HEK293 (cell line): Measurements from ENCODE around the gene ANTKMT.

Experiments
- EGR2 ChIP-seq: fragments of 450-650 bp; formaldehyde crosslinking; IDR thresholded peaks from 2 replicates; pipeline ENCODE4 v1.5.1; 2016; ENCODE audit warnings: low read depth, missing biosample characterization, missing genetic modification characterization
- KLF1 ChIP-seq: fragments of 450-650 bp; formaldehyde crosslinking; IDR thresholded peaks from 2 replicates; pipeline ENCODE4 v1.5.1; 2016; ENCODE audit warnings: missing biosample characterization, missing genetic modification characterization
- SP3 ChIP-seq: fragments of 450-650 bp; formaldehyde crosslinking; IDR thresholded peaks from 2 replicates; pipeline ENCODE4 v1.5.1; 2016; ENCODE audit warnings: missing biosample characterization, missing genetic modification characterization
- SP7 ChIP-seq: fragments of 450-650 bp; formaldehyde crosslinking; IDR thresholded peaks from 2 replicates; pipeline ENCODE4 v1.5.1; 2016; ENCODE audit warnings: missing biosample characterization, missing genetic modification characterization
- YY2 ChIP-seq: fragments of 450-650 bp; formaldehyde crosslinking; IDR thresholded peaks from 2 replicates; pipeline ENCODE4 v1.5.1; 2016; ENCODE audit warnings: missing biosample characterization, missing genetic modification characterization
- ZNF10 ChIP-seq: fragments of 450-650 bp; formaldehyde crosslinking; IDR thresholded peaks from 2 replicates; pipeline ENCODE4 v1.5.1; 2017; ENCODE audit warnings: missing biosample characterization, missing genetic modification characterization
- ZNF133 ChIP-seq: fragments of 450-650 bp; formaldehyde crosslinking; IDR thresholded peaks from 2 replicates; pipeline ENCODE4 v1.5.1; 2016; ENCODE audit warnings: missing biosample characterization, missing genetic modification characterization
- ZNF155 ChIP-seq: fragments of 450-650 bp; formaldehyde crosslinking; IDR thresholded peaks from 2 replicates; pipeline ENCODE4 v1.5.1; 2016; ENCODE audit warnings: missing biosample characterization, missing genetic modification characterization
- ZNF184 ChIP-seq: fragments of 450-650 bp; IDR thresholded peaks from 2 replicates; pipeline ENCODE4 v1.5.1; 2018; ENCODE audit warnings: missing biosample characterization, mild to moderate bottlenecking, missing genetic modification characterization
- ZNF19 ChIP-seq: fragments of 450-650 bp; formaldehyde crosslinking; IDR thresholded peaks from 2 replicates; pipeline ENCODE4; 2016; ENCODE audit warnings: missing biosample characterization, missing genetic modification characterization, low read depth
- ZNF514 ChIP-seq: fragments of 450-650 bp; formaldehyde crosslinking; IDR thresholded peaks from 2 replicates; pipeline ENCODE4 v1.5.1; 2016; ENCODE audit warnings: missing biosample characterization, missing genetic modification characterization
- ZNF521 ChIP-seq: fragments of 450-650 bp; formaldehyde crosslinking; IDR thresholded peaks from 2 replicates; pipeline ENCODE4 v1.5.1; 2017; ENCODE audit warnings: missing biosample characterization, mild to moderate bottlenecking, missing genetic modification characterization
- ZNF548 ChIP-seq: fragments of 450-650 bp; formaldehyde crosslinking; IDR thresholded peaks from 2 replicates; pipeline ENCODE4 v1.5.1; 2016; ENCODE audit warnings: missing biosample characterization, missing genetic modification characterization
- ZNF610 ChIP-seq: fragments of 450-650 bp; formaldehyde crosslinking; IDR thresholded peaks from 2 replicates; pipeline ENCODE4 v1.5.1; 2016; ENCODE audit warnings: missing biosample characterization, missing genetic modification characterization, borderline replicate concordance
- ZNF623 ChIP-seq: fragments of 450-650 bp; formaldehyde crosslinking; IDR thresholded peaks from 2 replicates; pipeline ENCODE4 v1.5.1; 2016; ENCODE audit warnings: missing biosample characterization, missing genetic modification characterization
- ZNF624 ChIP-seq: fragments of 450-650 bp; formaldehyde crosslinking; IDR thresholded peaks from 2 replicates; pipeline ENCODE4 v1.5.1; 2017; ENCODE audit warnings: missing biosample characterization, missing genetic modification characterization
- ZNF747 ChIP-seq: fragments of 450-650 bp; formaldehyde crosslinking; IDR thresholded peaks from 2 replicates; pipeline ENCODE4 v1.5.1; 2016; ENCODE audit warnings: missing biosample characterization, missing genetic modification characterization
- ZNF76 ChIP-seq: fragments of 450-650 bp; formaldehyde crosslinking; IDR thresholded peaks from 2 replicates; pipeline ENCODE4; 2016; ENCODE audit warnings: low read depth, missing biosample characterization, missing genetic modification characterization, borderline replicate concordance
- ZNF791 ChIP-seq: fragments of 450-650 bp; formaldehyde crosslinking; IDR thresholded peaks from 2 replicates; pipeline ENCODE4 v1.5.1; 2016; ENCODE audit warnings: missing biosample characterization, missing genetic modification characterization
- ZNF830 ChIP-seq: fragments of 450-650 bp; IDR thresholded peaks from 2 replicates; pipeline ENCODE4 v1.5.0; 2018; ENCODE audit warnings: missing biosample characterization, missing genetic modification characterization, low read depth, mild to moderate bottlenecking, moderate library complexity
- ZNF837 ChIP-seq: fragments of 450-650 bp; formaldehyde crosslinking; IDR thresholded peaks from 2 replicates; pipeline ENCODE4 v1.5.1; 2016; ENCODE audit warnings: missing biosample characterization, missing genetic modification characterization
- ZSCAN16 ChIP-seq: fragments of 450-650 bp; formaldehyde crosslinking; IDR thresholded peaks from 2 replicates; pipeline ENCODE4 v1.5.1; 2016; ENCODE audit warnings: missing biosample characterization, missing genetic modification characterization
- ZXDB ChIP-seq: fragments of 450-650 bp; formaldehyde crosslinking; IDR thresholded peaks from 2 replicates; pipeline ENCODE4 v1.5.1; 2016; ENCODE audit warnings: missing biosample characterization, missing genetic modification characterization
- TF ChIP-seq, protein P1 (sequence below): fragments of 450-650 bp; formaldehyde crosslinking; IDR thresholded peaks from 2 replicates; pipeline ENCODE4 v1.5.1; 2016; ENCODE audit warnings: missing biosample characterization, missing genetic modification characterization
- TF ChIP-seq, protein P2 (sequence below): fragments of 450-650 bp; formaldehyde crosslinking; IDR thresholded peaks from 2 replicates; pipeline ENCODE4 v1.5.1; 2016; ENCODE audit warnings: missing biosample characterization, missing genetic modification characterization
- TF ChIP-seq, protein P3 (sequence below): fragments of 450-650 bp; formaldehyde crosslinking; IDR thresholded peaks from 2 replicates; pipeline ENCODE4; 2016; ENCODE audit warnings: missing biosample characterization, missing genetic modification characterization
- TF ChIP-seq, protein P4 (sequence below): fragments of 450-650 bp; IDR thresholded peaks from 2 replicates; pipeline ENCODE4 v1.5.1; 2018; ENCODE audit warnings: missing biosample characterization, mild to moderate bottlenecking, missing genetic modification characterization
- TF ChIP-seq, protein P5 (sequence below): fragments of 450-650 bp; formaldehyde crosslinking; IDR thresholded peaks from 2 replicates; pipeline ENCODE4 v1.5.1; 2016; ENCODE audit warnings: missing biosample characterization, missing genetic modification characterization, borderline replicate concordance

The ANTKMT gene

DNA sequence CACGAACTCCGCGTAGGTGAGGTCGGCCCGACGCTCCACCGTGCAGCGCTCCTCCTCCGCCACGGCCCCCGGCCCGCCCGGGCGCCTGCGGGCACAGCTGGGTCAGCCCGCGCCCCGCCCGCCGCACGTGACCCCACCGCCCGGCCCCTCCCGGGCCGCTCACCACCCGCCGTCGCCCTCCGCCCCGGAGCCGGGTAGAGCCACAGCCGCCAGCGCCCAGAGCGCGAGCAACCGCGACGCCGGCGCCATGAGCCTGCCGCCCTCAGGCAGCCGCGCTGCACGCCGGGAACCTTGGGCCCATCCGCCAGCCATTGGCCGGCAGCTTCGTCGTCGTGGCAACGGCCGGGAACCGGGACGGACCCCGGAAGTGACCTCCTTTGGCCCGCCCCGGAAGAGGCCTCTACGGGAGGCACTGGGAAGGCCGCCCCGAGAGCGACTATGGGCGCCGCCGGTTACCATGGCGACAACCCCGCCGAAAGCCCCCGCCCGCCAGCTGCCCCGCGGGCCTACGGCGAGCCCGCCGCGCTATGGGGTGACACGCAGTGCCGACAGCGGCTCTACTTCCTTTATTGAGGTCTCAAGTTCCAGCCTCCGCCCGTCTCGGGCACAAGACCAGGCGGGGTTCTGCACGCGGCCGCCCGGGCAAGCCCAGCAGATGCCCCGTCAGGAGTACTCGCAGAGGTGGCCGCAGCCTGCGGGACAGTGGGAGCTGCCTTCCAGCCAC lies 36.7 kb upstream of the ANTKMT start, which contains the start of gene JMJD8 (continued):
- TF ChIP-seq, protein P1, sequence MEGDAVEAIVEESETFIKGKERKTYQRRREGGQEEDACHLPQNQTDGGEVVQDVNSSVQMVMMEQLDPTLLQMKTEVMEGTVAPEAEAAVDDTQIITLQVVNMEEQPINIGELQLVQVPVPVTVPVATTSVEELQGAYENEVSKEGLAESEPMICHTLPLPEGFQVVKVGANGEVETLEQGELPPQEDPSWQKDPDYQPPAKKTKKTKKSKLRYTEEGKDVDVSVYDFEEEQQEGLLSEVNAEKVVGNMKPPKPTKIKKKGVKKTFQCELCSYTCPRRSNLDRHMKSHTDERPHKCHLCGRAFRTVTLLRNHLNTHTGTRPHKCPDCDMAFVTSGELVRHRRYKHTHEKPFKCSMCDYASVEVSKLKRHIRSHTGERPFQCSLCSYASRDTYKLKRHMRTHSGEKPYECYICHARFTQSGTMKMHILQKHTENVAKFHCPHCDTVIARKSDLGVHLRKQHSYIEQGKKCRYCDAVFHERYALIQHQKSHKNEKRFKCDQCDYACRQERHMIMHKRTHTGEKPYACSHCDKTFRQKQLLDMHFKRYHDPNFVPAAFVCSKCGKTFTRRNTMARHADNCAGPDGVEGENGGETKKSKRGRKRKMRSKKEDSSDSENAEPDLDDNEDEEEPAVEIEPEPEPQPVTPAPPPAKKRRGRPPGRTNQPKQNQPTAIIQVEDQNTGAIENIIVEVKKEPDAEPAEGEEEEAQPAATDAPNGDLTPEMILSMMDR (tag by site-specific recombination): no peak
- TF ChIP-seq ZNF19: no peak
- no peak for TF ChIP-seq ZNF624 (tag by site-specific recombination)
- peak; percentile 57 for TF ChIP-seq ZXDB (tag by site-specific recombination)
- TF ChIP-seq ZNF747 (tag by site-specific recombination): no peak
- TF ChIP-seq, protein P2, sequence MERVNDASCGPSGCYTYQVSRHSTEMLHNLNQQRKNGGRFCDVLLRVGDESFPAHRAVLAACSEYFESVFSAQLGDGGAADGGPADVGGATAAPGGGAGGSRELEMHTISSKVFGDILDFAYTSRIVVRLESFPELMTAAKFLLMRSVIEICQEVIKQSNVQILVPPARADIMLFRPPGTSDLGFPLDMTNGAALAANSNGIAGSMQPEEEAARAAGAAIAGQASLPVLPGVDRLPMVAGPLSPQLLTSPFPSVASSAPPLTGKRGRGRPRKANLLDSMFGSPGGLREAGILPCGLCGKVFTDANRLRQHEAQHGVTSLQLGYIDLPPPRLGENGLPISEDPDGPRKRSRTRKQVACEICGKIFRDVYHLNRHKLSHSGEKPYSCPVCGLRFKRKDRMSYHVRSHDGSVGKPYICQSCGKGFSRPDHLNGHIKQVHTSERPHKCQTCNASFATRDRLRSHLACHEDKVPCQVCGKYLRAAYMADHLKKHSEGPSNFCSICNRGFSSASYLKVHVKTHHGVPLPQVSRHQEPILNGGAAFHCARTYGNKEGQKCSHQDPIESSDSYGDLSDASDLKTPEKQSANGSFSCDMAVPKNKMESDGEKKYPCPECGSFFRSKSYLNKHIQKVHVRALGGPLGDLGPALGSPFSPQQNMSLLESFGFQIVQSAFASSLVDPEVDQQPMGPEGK (tag by site-specific recombination): peak; percentile 81
- TF ChIP-seq, protein P3, sequence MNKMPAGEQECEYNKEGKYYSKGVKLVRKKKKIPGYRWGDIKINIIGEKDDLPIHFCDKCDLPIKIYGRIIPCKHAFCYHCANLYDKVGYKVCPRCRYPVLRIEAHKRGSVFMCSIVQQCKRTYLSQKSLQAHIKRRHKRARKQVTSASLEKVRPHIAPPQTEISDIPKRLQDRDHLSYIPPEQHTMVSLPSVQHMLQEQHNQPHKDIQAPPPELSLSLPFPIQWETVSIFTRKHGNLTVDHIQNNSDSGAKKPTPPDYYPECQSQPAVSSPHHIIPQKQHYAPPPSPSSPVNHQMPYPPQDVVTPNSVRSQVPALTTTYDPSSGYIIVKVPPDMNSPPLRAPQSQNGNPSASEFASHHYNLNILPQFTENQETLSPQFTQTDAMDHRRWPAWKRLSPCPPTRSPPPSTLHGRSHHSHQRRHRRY (tag by site-specific recombination): no peak
- TF ChIP-seq ZNF184 (tag by site-specific recombination): 0 out of 2 replicates have a peak, but pooled peaks have one; percentile 37
- TF ChIP-seq SP3 (tag by site-specific recombination): peak; percentile 89
- TF ChIP-seq ZNF623 (tag by site-specific recombination): no peak
- no peak for TF ChIP-seq ZNF155 (tag by site-specific recombination)
- peak; percentile 94 for TF ChIP-seq ZNF76 (tag by site-specific recombination)
- TF ChIP-seq ZNF837 (tag by site-specific recombination): peak; percentile 99
- no peak for TF ChIP-seq ZNF521
- TF ChIP-seq ZNF548 (tag by site-specific recombination): no peak; the same call in 1 of the 2 replicates
- TF ChIP-seq ZNF133 (tag by site-specific recombination): no peak
- TF ChIP-seq, protein P4, sequence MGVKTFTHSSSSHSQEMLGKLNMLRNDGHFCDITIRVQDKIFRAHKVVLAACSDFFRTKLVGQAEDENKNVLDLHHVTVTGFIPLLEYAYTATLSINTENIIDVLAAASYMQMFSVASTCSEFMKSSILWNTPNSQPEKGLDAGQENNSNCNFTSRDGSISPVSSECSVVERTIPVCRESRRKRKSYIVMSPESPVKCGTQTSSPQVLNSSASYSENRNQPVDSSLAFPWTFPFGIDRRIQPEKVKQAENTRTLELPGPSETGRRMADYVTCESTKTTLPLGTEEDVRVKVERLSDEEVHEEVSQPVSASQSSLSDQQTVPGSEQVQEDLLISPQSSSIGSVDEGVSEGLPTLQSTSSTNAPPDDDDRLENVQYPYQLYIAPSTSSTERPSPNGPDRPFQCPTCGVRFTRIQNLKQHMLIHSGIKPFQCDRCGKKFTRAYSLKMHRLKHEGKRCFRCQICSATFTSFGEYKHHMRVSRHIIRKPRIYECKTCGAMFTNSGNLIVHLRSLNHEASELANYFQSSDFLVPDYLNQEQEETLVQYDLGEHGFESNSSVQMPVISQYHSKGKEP (tag by site-specific recombination): peak; percentile 53; the same call in 1 of the 2 replicates
- TF ChIP-seq ZNF610 (tag by site-specific recombination): peak; percentile 36; the same call in 1 of the 2 replicates
- no peak for TF ChIP-seq ZNF791 (tag by site-specific recombination)
- peak; percentile 30 for TF ChIP-seq SP7 (tag by site-specific recombination)
- no peak; the same call in 1 of the 2 replicates for TF ChIP-seq YY2 (tag by site-specific recombination)
- TF ChIP-seq ZNF10 (tag by site-specific recombination): no peak
- TF ChIP-seq ZSCAN16 (tag by site-specific recombination): no peak
- no peak for TF ChIP-seq ZNF830 (tag by site-specific recombination)
- TF ChIP-seq ZNF514 (tag by site-specific recombination): no peak
- TF ChIP-seq KLF1: peak; percentile 86
- TF ChIP-seq, protein P5, sequence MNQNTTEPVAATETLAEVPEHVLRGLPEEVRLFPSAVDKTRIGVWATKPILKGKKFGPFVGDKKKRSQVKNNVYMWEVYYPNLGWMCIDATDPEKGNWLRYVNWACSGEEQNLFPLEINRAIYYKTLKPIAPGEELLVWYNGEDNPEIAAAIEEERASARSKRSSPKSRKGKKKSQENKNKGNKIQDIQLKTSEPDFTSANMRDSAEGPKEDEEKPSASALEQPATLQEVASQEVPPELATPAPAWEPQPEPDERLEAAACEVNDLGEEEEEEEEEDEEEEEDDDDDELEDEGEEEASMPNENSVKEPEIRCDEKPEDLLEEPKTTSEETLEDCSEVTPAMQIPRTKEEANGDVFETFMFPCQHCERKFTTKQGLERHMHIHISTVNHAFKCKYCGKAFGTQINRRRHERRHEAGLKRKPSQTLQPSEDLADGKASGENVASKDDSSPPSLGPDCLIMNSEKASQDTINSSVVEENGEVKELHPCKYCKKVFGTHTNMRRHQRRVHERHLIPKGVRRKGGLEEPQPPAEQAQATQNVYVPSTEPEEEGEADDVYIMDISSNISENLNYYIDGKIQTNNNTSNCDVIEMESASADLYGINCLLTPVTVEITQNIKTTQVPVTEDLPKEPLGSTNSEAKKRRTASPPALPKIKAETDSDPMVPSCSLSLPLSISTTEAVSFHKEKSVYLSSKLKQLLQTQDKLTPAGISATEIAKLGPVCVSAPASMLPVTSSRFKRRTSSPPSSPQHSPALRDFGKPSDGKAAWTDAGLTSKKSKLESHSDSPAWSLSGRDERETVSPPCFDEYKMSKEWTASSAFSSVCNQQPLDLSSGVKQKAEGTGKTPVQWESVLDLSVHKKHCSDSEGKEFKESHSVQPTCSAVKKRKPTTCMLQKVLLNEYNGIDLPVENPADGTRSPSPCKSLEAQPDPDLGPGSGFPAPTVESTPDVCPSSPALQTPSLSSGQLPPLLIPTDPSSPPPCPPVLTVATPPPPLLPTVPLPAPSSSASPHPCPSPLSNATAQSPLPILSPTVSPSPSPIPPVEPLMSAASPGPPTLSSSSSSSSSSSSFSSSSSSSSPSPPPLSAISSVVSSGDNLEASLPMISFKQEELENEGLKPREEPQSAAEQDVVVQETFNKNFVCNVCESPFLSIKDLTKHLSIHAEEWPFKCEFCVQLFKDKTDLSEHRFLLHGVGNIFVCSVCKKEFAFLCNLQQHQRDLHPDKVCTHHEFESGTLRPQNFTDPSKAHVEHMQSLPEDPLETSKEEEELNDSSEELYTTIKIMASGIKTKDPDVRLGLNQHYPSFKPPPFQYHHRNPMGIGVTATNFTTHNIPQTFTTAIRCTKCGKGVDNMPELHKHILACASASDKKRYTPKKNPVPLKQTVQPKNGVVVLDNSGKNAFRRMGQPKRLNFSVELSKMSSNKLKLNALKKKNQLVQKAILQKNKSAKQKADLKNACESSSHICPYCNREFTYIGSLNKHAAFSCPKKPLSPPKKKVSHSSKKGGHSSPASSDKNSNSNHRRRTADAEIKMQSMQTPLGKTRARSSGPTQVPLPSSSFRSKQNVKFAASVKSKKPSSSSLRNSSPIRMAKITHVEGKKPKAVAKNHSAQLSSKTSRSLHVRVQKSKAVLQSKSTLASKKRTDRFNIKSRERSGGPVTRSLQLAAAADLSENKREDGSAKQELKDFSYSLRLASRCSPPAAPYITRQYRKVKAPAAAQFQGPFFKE (tag by site-specific recombination): no peak
- no peak for TF ChIP-seq EGR2 (tag by site-specific recombination)
